GM23338 (cell line): ENCODE results near the gene MMP24OS. TPM values are rescaled to one million over a fixed set of nuclear protein-coding genes. Genes with fewer than 3 reads are reported as not detected.
A peak's percentile ranks its signal among the peaks of the same experiment; 100 is the strongest.

Experiments
- ATAC-seq: fragments of 200-7000 bp; cut with Tn5 transposase; 3 replicates; pipeline ENCODE4 v1.9.1; 2020
- DNase-seq: peaks from one replicate; pipeline ENCODE4 v3.0.0-alpha.2; 2015; ENCODE audit warnings: low spot score
- H2AFZ ChIP-seq: fragments of 200-600 bp; sonication (generic); 2 replicates; pipeline ENCODE4 v1.8.0; 2016; ENCODE audit warnings: antibody characterized with exemption, mild to moderate bottlenecking, moderate library complexity
- H3F3A ChIP-seq: fragments of 200-600 bp; sonication (generic); replicated peaks from 2 replicates; pipeline ENCODE4 v1.8.0; 2017; ENCODE audit warnings: antibody characterized with exemption, mixed run types, low read depth
- H3K27ac ChIP-seq: fragments of 200-600 bp; sonication (generic); 2 replicates; pipeline ENCODE4 v1.6.1; 2016; ENCODE audit warnings: low read depth
- H3K27me3 ChIP-seq: fragments of 200-600 bp; sonication (generic); 2 replicates; pipeline ENCODE4 v1.8.0; 2016; ENCODE audit warnings: mild to moderate bottlenecking, mixed run types, moderate library complexity; ENCODE audit not compliant: insufficient read depth
- H3K36me3 ChIP-seq: fragments of 200-600 bp; sonication (generic); 2 replicates; pipeline ENCODE4 v1.8.0; 2016; ENCODE audit warnings: mild to moderate bottlenecking; ENCODE audit not compliant: insufficient read depth
- H3K4me1 ChIP-seq: fragments of 200-600 bp; sonication (generic); 2 replicates; pipeline ENCODE4 v1.8.0; 2016; ENCODE audit warnings: mild to moderate bottlenecking, moderate library complexity; ENCODE audit not compliant: insufficient read depth
- H3K4me2 ChIP-seq: fragments of 200-600 bp; sonication (generic); 2 replicates; pipeline ENCODE4 v1.7.1; 2017; ENCODE audit warnings: mixed run types
- H3K4me3 ChIP-seq: fragments of 200-600 bp; sonication (generic); 2 replicates; pipeline ENCODE4 v1.6.1; 2016; ENCODE audit warnings: mixed run types
- H3K79me2 ChIP-seq: fragments of 200-600 bp; sonication (generic); replicated peaks from 2 replicates; pipeline ENCODE4 v1.8.0; 2017; ENCODE audit warnings: mild to moderate bottlenecking; ENCODE audit not compliant: insufficient read depth
- H3K9me2 ChIP-seq: fragments of 200-600 bp; sonication (generic); 2 replicates; pipeline ENCODE4 v1.8.0; 2017; ENCODE audit not compliant: insufficient read depth
- H4K20me1 ChIP-seq: fragments of 200-600 bp; sonication (generic); replicated peaks from 2 replicates; pipeline ENCODE4 v1.8.0; 2017; ENCODE audit warnings: mild to moderate bottlenecking; ENCODE audit not compliant: insufficient read depth
- H3K27ac Mint-ChIP-seq: 2 replicates; pipeline ENCODE4 v1.8.0; 2020; ENCODE audit warnings: inconsistent platforms, mild to moderate bottlenecking, moderate library complexity, mixed read lengths
- H3K27me3 Mint-ChIP-seq: 3 replicates; pipeline ENCODE4 v1.8.0; 2022; ENCODE audit warnings: low read depth, mild to moderate bottlenecking, moderate library complexity, mixed read lengths, inconsistent platforms; ENCODE audit not compliant: insufficient read depth, poor library complexity
- H3K36me3 Mint-ChIP-seq: 3 replicates; pipeline ENCODE4 v1.8.0; 2021; ENCODE audit warnings: low read depth, mild to moderate bottlenecking, inconsistent platforms, moderate library complexity, mixed read lengths
- H3K4me1 Mint-ChIP-seq: 3 replicates; pipeline ENCODE4 v1.8.0; 2020; ENCODE audit warnings: mild to moderate bottlenecking, inconsistent platforms, mixed read lengths
- H3K4me3 Mint-ChIP-seq: 3 replicates; pipeline ENCODE4 v1.8.0; 2021; ENCODE audit warnings: moderate library complexity, mild to moderate bottlenecking, inconsistent platforms, mixed read lengths
- H3K9me3 Mint-ChIP-seq: 3 replicates; pipeline ENCODE4 v1.8.0; 2020; ENCODE audit warnings: moderate library complexity, mild to moderate bottlenecking, inconsistent platforms, mixed read lengths
- CTCF ChIP-seq, 2 experiments: fragments of 200-600 bp in 1 of 2; sonication (generic) in 1 of 2; conservative IDR thresholded peaks; 2 replicates each; pipeline versions ENCODE4 v1.5.1 to v1.6.1; 2016 to 2017; ENCODE audit warnings: antibody characterized with exemption in 2 of 2, low read depth in 2 of 2, mild to moderate bottlenecking in 2 of 2, moderate library complexity in 1 of 2
- ETS1 ChIP-seq: IDR thresholded peaks from 2 replicates; pipeline ENCODE4 v1.6.1; 2016; ENCODE audit warnings: antibody characterized with exemption
- EZH2 ChIP-seq: fragments of 200-600 bp; sonication (generic); IDR thresholded peaks from one replicate; pipeline ENCODE4 v1.8.0; 2017; ENCODE audit warnings: antibody characterized with exemption, mild to moderate bottlenecking, low read depth; ENCODE audit not compliant: unreplicated experiment
- EZH2phosphoT487 ChIP-seq: fragments of 200-600 bp; sonication (generic); IDR thresholded peaks from one replicate; pipeline ENCODE4 v1.8.1; 2018; ENCODE audit warnings: antibody characterized with exemption; ENCODE audit not compliant: unreplicated experiment
- JUNB ChIP-seq: IDR thresholded peaks from one replicate; pipeline ENCODE4 v1.6.1; 2016; ENCODE audit warnings: antibody characterized with exemption; ENCODE audit not compliant: unreplicated experiment
- NANOG ChIP-seq: IDR thresholded peaks from 2 replicates; pipeline ENCODE4 v1.6.1; 2016; ENCODE audit warnings: antibody characterized with exemption, borderline replicate concordance
- POLR2AphosphoS5 ChIP-seq: IDR thresholded peaks from 2 replicates; pipeline ENCODE4 v1.6.1; 2016; ENCODE audit warnings: antibody characterized with exemption, low read depth
- REST ChIP-seq: IDR thresholded peaks from one replicate; pipeline ENCODE4 v1.6.1; 2018; ENCODE audit warnings: antibody characterized with exemption; ENCODE audit not compliant: unreplicated experiment
- STAT1 ChIP-seq: IDR thresholded peaks from one replicate; pipeline ENCODE4 v1.6.1; 2016; ENCODE audit warnings: antibody characterized with exemption; ENCODE audit not compliant: unreplicated experiment
- ZNF331 ChIP-seq: fragments of 250-450 bp; sonication (Bioruptor Pico); IDR thresholded peaks from 2 replicates; pipeline ENCODE4 v1.5.0; 2020; ENCODE audit warnings: low read depth, mild to moderate bottlenecking, moderate library complexity
- ZNF462 ChIP-seq: fragments of 250-450 bp; sonication (Bioruptor Pico); IDR thresholded peaks from 2 replicates; pipeline ENCODE4 v1.5.0; 2020; ENCODE audit warnings: mild to moderate bottlenecking, moderate library complexity
- polyA plus RNA-seq: library from polyadenylated mRNA; unstranded; fragments of >200 nt; fragmentation: Nextera tagmentation; extraction: Ambion mirVana; gene quantifications from 2 replicates; pipeline ENCODE4 v1.2.1, GENCODE V29; 2016
- total RNA-seq: library from RNA; depleted of rRNA; stranded (reverse); fragments of >200 nt; shearing (Covaris generic); gene quantifications from 2 replicates; pipeline ENCODE4 v1.2.3, GENCODE V29; 2014

Gene MMP24OS
- total and polyA plus RNA-seq, 2 experiments from 2014 or later: 10.5 to 25.4 TPM

- peak overlapping the region; percentile 91 for H3K4me3 Mint-ChIP-seq
- peaks cover 16% of the 10 kb centered on the region for H3K36me3 ChIP-seq
- H3K27me3 ChIP-seq: no peaks in the 10 kb centered on the region
- peaks cover 36% of the 10 kb centered on the region for H3F3A ChIP-seq
- H3K79me2 ChIP-seq: peaks cover 34% of the 10 kb centered on the region
- TF ChIP-seq ZNF462 (CRISPR knock-in tag) (no peak), ETS1 (no peak), POLR2AphosphoS5 (no peak), STAT1 (no peak), JUNB (no peak), CTCF (conservative IDR thresholded peaks at IDR 0.05; ENCODE audit: low read depth in 2 of 2) (no peak), NANOG (no peak), REST (no peak), EZH2 (no peak), ZNF331 (CRISPR knock-in tag) (no peak), EZH2phosphoT487 (no peak)
- H3K4me1 ChIP-seq: peaks cover 6% of the 10 kb centered on the region; the same call in 1 of the 2 replicates
- H3K36me3 Mint-ChIP-seq: peaks cover 53% of the 10 kb centered on the region
- H3K9me2 ChIP-seq: no peaks in the 10 kb centered on the region
- no peak for ATAC-seq
- DNase-seq: no peak
- peak overlapping the region; percentile 57 for H3K27ac Mint-ChIP-seq
- H2AFZ ChIP-seq: no peak overlapping the region
- peaks cover 24% of the 10 kb centered on the region; the same call in 1 of the 2 replicates for H4K20me1 ChIP-seq
- peak overlapping the region; percentile 78 for H3K4me3 ChIP-seq
- peaks cover 20% of the 10 kb centered on the region for H3K27me3 Mint-ChIP-seq
- peak overlapping the region; percentile 87 for H3K4me2 ChIP-seq
- H3K9me3 Mint-ChIP-seq: no peaks in the 10 kb centered on the region; the same call in 2 of the 3 replicates
- H3K27ac ChIP-seq: peak overlapping the region; percentile 90
- H3K4me1 Mint-ChIP-seq: peaks cover 15% of the 10 kb centered on the region
Measured at GRCh38 chr20:35283441-35284266, 5.7 kb upstream of the MMP24OS start.
